HUDEP-2 (cell line): ENCODE measurements around the gene PLCB4.

Source experiments
- DNase-seq, 76 experiments: peaks; one replicate each; lab custom pipeline; 2025; ENCODE audit not compliant: unreplicated experiment in 76 of 76; lab: John Stamatoyannopoulos, UW

Gene PLCB4

GRCh38 chr20:9389346-9389745 lies 320.5 kb downstream of the PLCB4 start:
- no peak for DNase-seq

- DNase-seq: no peak
Observed at GRCh38 chr20:9390441-9390840, 321.6 kb downstream of the PLCB4 start.

GRCh38 chr20:9392892-9393857 lies 324.3 kb downstream of the PLCB4 start:
- DNase-seq: peak in 37 of 76 experiments; percentile 0 to 62 (median 5)

GRCh38 chr20:9395971-9396370 lies 327.1 kb downstream of the PLCB4 start:
- DNase-seq: no peak

GRCh38 chr20:9397928-9398327 lies 329.0 kb downstream of the PLCB4 start:
- no peak for DNase-seq

- no peak for DNase-seq
Observed at GRCh38 chr20:9398882-9399281, 330.0 kb downstream of the PLCB4 start.

GRCh38 chr20:9399322-9399721 lies 330.4 kb downstream of the PLCB4 start:
- DNase-seq: no peak

GRCh38 chr20:9400171-9401025 lies 331.5 kb downstream of the PLCB4 start:
- no peak for DNase-seq

GRCh38 chr20:9401371-9401770 lies 332.5 kb downstream of the PLCB4 start:
- DNase-seq: no peak

GRCh38 chr20:9402141-9402540 lies 333.3 kb downstream of the PLCB4 start:
- no peak for DNase-seq

GRCh38 chr20:9402546-9402945 lies 333.7 kb downstream of the PLCB4 start:
- no peak for DNase-seq

- DNase-seq: no peak
Observed at GRCh38 chr20:9403448-9403847, 334.6 kb downstream of the PLCB4 start.

GRCh38 chr20:9407805-9408421 lies 339.0 kb downstream of the PLCB4 start:
- DNase-seq: peak in 44 of 76 experiments; percentile 1 to 62 (median 24)

- DNase-seq: no peak
Observed at GRCh38 chr20:9408422-9409300, 339.8 kb downstream of the PLCB4 start.

GRCh38 chr20:9409352-9409751 lies 340.5 kb downstream of the PLCB4 start:
- DNase-seq: no peak

GRCh38 chr20:9409981-9410380 lies 341.1 kb downstream of the PLCB4 start:
- no peak for DNase-seq

- DNase-seq: no peak
Observed at GRCh38 chr20:9411833-9412232, 342.9 kb downstream of the PLCB4 start.

- DNase-seq: no peak
Observed at GRCh38 chr20:9412309-9412708, 343.4 kb downstream of the PLCB4 start.

GRCh38 chr20:9413001-9413400 lies 344.1 kb downstream of the PLCB4 start:
- DNase-seq: no peak

GRCh38 chr20:9415426-9415825 lies 346.5 kb downstream of the PLCB4 start:
- no peak for DNase-seq
